Activated CD8-positive, alpha-beta memory T cell treated with anti-CD3 and anti-CD28 coated beads for 1 hour (primary cell): ENCODE measurements around the gene DMKN.
A peak's percentile ranks its signal among the peaks of the same experiment; 100 is the strongest.

Source experiments
- DNase-seq, 2 donors: peaks; one replicate each; pipeline ENCODE4 v3.0.0-alpha.2; 2020; ENCODE audit warnings: low read depth in 1 of 2; ENCODE audit errors: extremely low read depth in 1 of 2

DMKN gene, protein sequence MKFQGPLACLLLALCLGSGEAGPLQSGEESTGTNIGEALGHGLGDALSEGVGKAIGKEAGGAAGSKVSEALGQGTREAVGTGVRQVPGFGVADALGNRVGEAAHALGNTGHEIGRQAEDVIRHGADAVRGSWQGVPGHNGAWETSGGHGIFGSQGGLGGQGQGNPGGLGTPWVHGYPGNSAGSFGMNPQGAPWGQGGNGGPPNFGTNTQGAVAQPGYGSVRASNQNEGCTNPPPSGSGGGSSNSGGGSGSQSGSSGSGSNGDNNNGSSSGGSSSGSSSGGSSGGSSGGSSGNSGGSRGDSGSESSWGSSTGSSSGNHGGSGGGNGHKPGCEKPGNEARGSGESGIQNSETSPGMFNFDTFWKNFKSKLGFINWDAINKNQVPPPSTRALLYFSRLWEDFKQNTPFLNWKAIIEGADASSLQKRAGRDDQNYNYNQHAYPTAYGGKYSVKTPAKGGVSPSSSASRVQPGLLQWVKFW

GRCh38 chr19:35513628-35514281 lies at the start of gene DMKN:
Gene DMKN (minus strand): TSS chr19:35513649. CDS start chr19:35513475, 174 bp downstream.
- DNase-seq: no peak

DNA sequence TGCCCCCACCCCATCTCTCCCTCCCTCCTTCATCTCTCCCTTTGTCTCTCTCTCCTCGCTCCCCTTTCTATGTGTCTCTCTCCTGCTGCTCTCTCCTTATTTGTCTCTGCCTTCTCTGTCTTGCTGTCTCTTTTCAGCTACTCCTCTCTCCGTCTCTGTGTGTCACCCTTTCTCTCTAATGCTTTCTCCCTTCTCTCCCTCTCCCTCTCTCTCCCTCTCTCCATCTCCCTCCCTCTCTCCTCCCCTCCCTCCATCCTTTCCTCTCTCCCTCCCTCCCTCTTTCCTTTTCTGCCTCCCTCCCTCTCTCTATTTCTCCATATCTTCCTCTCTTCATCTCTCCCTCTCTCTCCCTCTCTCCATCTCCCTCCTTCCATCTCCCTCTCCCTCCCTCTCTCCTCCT lies 49.3 kb upstream of the DMKN start:
- no peak for DNase-seq

DNA sequence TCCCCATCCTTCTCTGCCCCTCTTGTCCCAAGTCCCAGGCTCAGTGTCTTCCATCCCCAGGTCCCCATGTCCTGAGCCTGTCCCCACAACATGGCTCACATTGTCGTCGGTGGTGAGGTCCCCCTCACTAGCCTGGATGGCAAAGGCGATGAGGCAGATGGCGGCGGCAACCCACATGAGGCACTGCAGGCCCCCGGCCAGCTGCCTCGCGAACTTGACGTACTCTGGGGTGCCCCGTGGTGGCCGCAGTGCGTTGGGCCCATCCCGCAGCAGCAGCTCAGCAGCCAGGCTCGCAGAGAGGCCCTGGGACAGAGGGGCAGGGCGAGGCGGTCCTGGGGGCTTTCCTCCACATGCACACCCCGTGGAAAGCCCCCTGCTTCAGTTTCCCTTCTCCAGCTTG lies 48.9 kb upstream of the DMKN start:
- no peak for DNase-seq

- no peak for DNase-seq
Observed at GRCh38 chr19:35561436-35561835, 48.0 kb upstream of the DMKN start.

DNA sequence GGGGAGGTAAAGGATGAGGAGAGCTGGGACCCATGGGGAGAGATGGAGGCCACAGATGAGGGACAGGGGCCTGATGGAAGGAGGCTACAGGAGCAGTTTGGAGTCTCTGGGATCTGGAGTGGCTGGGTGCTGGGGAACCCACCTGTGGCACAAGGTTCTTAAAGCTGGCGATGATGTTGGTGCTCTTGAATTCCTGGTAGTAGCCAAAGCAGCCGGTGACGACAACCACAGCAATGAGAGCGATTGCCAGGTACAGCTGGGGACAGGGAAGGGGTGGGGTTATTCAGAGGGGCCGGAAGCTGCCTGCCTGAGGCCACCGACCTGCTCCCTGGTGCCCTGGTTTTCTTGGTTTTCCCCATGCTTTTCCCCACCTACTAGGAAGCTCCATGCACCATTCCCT lies 47.2 kb upstream of the DMKN start:
- DNase-seq: no peak

GRCh38 chr19:35560271-35560670 lies 46.8 kb upstream of the DMKN start:
- no peak for DNase-seq

GRCh38 chr19:35559781-35560180 lies 46.3 kb upstream of the DMKN start:
- DNase-seq: no peak

DNA sequence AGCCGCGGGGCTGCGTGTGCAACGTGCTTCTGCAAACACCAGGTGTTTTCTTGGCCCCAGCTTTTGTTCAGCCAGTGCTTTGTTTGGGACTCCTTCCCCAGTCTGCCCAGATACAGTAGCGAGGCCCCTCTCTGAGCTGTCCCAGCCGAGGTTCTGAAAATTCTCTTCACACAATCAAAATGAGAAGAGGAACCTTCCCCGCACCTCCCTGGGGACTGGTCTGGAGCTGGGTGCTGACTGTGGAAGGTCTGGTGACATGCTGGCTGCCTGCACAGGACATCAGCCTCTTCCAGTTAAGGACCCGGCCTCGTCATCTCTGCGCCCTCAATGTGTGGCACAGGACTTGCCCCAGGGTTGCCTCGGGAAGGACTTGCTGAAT lies 45.8 kb upstream of the DMKN start:
- no peak for DNase-seq

DNA sequence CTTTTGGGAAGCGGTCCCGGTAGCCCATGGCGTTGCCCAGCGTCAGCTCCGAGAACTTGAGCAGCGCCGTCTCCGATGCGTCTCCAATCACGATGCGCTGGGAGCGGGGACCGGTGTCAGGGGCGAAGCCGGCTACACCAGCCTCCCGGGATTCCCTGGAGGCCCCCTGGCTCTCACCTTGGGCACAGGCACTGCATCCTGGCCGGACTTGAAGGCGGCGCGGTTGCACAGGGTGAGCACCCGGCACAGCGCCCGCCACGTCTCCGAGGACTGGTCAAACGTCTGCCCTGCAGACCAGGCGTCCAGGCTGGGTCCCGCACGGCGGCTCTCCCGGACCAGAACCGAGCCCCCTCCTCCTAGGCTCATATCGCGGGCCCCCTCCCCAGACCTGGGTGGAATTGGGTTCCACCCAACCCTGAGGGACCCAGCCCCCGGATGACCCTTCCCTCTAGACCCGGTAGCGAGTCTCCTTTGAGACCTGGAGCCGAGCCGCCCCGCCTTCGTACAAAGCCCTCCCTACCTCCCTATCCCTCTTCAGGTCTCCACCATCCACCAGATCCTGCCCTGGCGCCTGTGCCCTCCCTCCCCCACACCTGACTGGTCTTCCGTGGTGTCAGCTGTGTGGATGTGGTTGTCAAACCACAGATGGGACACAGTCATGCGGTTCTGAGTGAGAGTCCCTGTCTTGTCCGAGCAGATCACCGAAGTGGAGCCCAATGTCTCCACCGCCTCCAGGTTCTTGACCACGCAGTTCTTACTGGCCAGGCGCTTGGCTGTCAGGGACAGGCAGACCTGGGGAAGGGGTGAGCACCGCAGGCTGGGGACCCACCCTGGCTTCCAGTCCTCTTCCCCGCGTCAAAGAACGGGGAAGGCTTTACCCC lies 45.2 kb upstream of the DMKN start:
- DNase-seq: no peak

DNA sequence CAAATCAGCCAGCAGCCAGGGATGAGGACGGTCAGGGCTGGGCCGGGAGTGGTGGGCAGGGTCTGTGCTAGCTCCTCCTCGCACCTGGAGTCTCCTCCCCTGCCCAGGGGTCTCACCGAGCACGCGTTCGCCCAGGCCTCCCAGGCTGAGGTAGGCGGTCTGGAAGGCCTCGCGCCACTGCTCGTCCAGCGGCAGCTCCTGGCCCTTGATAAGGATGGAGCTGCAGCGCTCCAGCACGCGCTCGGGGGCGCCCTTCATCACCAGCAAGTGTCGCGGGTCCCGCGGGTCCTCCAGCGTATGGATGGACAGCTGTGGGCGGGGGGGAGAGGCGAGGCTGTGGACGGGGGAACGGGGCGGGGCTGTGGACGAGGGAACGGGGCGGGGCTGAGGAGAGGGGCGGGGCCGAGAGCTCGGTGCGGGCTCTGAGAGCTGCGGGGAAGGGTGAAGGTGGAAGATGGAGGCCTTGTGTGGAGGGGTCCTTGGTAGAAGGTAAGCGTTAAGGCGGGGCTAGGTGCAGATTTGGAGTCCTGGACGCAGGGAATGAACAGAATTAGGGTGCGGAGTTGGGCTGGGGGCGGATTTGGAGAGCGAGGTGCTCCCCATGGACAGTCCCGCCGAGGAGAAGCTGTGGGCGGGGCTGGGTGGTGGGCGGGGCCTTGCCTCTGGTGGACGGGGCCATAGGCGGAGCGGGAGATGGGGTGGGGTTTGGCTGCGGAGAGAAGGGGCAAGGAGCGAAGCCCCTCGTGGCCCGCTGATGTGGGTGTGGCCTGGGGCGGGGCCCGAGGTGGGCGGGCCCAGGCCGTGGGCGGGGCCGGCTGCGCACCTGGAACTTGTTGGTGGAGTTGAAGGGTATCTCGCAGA lies 44.3 kb upstream of the DMKN start:
- peak in 1 of 2 donors; percentile 30 for DNase-seq

DNA sequence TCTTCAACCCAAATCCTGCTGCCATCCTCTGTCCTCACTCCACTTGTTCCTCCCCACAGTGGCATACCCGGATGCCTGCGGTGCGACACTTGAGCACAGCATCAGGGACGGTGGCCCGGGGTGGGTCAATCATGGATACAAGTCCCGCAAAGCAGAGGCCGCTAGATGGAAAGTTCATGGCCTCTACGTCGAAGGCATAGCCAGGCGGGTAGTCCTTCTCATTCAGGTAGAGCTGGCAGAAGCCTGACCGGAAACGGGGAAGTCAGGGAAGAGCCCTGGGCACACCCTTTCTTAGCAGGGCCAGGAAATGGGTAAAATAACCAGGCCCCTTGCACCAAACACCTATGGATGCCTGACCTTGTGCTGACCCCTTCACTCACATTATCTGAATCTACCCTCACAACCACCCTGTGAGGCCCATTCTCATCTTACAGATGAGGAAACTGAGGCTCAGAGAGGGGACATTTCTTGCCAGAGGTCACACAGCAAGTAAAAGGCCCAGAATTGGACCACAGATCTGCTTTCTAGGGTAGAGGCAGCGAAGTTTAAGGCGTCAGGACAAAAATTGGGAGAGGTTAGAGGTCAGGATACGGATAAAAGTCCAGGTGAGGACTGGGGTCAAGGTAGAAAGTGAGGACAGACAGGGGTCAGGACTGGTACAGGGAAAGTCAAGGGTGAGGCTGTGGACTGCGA lies 43.5 kb upstream of the DMKN start:
- DNase-seq: no peak

DNA sequence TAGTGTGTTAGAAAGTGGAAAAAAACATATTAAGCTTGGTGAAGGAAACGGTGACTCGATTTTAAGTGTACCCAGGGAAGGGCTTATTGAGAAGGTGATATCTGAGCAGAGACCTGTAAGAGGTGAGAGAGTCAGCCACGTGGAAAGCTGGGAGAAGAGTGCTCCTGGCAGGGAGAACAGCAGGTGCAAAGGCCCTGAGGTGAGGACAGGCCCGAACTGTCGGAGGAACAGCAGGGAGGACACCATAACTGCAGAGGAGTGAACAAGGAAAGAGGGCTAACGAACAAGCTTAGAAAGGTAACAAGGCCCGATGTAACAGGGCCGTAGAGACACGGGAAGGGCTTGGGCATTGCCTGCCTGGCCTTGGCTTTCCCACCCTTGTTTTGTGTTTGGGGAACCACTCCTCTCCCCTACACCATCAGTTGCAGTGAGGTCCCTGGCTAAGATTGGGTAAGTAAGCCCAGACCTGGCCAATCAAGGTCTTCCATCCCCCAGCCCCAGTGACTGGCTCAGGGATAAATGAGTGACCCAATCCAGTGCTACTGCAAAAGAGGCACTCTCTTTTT lies 42.7 kb upstream of the DMKN start:
- DNase-seq: no peak

GRCh38 chr19:35555301-35556005 lies 42.0 kb upstream of the DMKN start:
- no peak for DNase-seq

DNA sequence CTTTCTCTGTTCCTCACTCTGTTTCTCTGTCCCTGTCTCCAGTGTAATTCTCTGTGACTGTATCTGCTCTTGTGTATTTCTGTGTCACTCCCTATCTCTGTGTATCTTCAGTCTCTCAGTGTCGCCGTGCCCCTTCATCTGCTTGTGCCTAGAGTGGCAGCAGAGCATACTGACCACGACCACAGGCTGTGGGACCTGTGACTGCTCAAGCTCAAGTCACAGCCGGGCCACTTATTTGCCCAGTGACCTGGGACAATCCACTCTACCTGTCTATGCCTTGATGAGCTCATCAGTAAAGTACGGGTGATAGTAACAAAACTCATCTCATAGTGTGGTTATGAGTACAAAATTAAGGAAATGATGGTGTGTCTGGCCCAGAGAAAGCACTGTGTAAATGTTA lies 40.6 kb upstream of the DMKN start:
- no peak for DNase-seq

GRCh38 chr19:35553385-35554000 lies 40.0 kb upstream of the DMKN start:
- no peak for DNase-seq

- no peak for DNase-seq
Observed at GRCh38 chr19:35552534-35553384, 39.3 kb upstream of the DMKN start.

DNA sequence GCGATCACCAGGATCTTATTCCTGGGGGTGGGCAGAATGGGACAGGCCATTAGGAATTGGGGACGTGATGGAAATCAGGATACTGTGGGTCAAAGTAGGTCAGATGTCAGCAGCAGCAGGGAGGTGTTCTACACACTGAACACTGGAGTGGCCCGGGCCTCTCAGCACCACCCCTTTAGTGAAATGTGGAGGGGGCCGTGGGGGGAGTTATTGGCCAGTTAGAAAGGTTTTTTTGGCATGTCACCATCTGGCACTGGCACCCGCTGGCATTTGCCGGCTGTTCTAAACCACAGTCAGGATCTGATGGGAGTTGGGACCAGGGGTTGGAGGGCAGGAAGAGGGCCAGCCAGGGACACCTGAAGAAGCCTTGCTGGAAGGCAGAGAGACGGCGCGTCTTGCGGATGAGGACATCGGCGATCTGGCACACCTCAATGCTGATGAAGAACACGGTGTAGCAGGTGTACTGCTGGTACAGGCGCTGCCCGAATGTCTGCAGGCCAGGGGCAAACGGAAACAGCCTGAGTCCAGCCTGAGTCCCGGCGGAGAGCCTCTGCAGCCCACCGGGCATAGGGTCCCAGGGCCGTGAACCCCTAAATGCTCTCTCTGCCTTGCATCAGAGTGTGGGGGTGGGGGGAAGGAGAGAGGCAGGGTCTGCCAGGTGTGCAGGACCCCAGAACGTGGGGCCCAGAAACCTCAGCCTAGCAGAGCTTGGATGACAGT lies 37.8 kb upstream of the DMKN start:
- DNase-seq: no peak
